Hepatocyte (in vitro differentiated cells): ENCODE results near the gene S100A7A. TPM values are rescaled to one million over a fixed set of nuclear protein-coding genes. Genes with fewer than 3 reads are reported as not detected.

Source experiments
- DNase-seq: peaks from one replicate; pipeline ENCODE4 v3.0.0-alpha.2; 2016; ENCODE audit warnings: low spot score
- H2AFZ ChIP-seq: fragments of 200-600 bp; sonication (generic); 2 replicates; pipeline ENCODE4 v1.6.0; 2016; ENCODE audit warnings: antibody characterized with exemption, mild to moderate bottlenecking
- H3K27ac ChIP-seq: fragments of 200-600 bp; sonication (generic); 2 replicates; pipeline ENCODE4 v1.5.1; 2016; ENCODE audit warnings: mild to moderate bottlenecking
- H3K27me3 ChIP-seq: fragments of 200-600 bp; sonication (generic); 2 replicates; pipeline ENCODE4 v1.6.1; 2016
- H3K36me3 ChIP-seq: fragments of 200-600 bp; sonication (generic); replicated peaks from 2 replicates; pipeline ENCODE4 v1.5.1; 2016; ENCODE audit warnings: low read depth; ENCODE audit not compliant: insufficient read depth
- H3K4me1 ChIP-seq: fragments of 200-600 bp; sonication (generic); 2 replicates; pipeline ENCODE4 v1.5.1; 2016; ENCODE audit warnings: mild to moderate bottlenecking, moderate library complexity; ENCODE audit not compliant: insufficient read depth
- H3K4me2 ChIP-seq: fragments of 200-600 bp; sonication (generic); 2 replicates; pipeline ENCODE4 v1.6.0; 2016
- H3K4me3 ChIP-seq: fragments of 200-600 bp; sonication (generic); 2 replicates; pipeline ENCODE4 v1.5.1; 2016; ENCODE audit warnings: mild to moderate bottlenecking
- H3K79me2 ChIP-seq: fragments of 200-600 bp; sonication (generic); 2 replicates; pipeline ENCODE4 v1.6.0; 2017; ENCODE audit warnings: mild to moderate bottlenecking
- H3K9me2 ChIP-seq: fragments of 200-600 bp; sonication (generic); replicated peaks from 2 replicates; pipeline ENCODE4 v1.6.0; 2017; ENCODE audit warnings: mild to moderate bottlenecking; ENCODE audit not compliant: insufficient read depth
- H3K9me3 ChIP-seq: fragments of 200-600 bp; sonication (generic); 2 replicates; pipeline ENCODE4 v1.5.1; 2016; ENCODE audit warnings: low read depth, mild to moderate bottlenecking
- H4K20me1 ChIP-seq: fragments of 200-600 bp; sonication (generic); 2 replicates; pipeline ENCODE4 v1.6.0; 2016; ENCODE audit warnings: mild to moderate bottlenecking; ENCODE audit not compliant: insufficient read depth, poor library complexity, severe bottlenecking
- EZH2 ChIP-seq: fragments of 200-600 bp; sonication (generic); IDR thresholded peaks from 2 replicates; pipeline ENCODE4 v1.6.1; 2016; ENCODE audit warnings: antibody characterized with exemption, mild to moderate bottlenecking, borderline replicate concordance
- EZH2phosphoT487 ChIP-seq: fragments of 200-600 bp; sonication (generic); IDR thresholded peaks from one replicate; pipeline ENCODE4 v1.6.1; 2018; ENCODE audit warnings: antibody characterized with exemption, mild to moderate bottlenecking, low read depth, moderate library complexity; ENCODE audit not compliant: unreplicated experiment, severe bottlenecking
- WGBS: methylation state at CpG from one replicate; pipeline ENCODE4 v1.1.6; 2016; ENCODE audit warnings: low lambda C conversion rate; ENCODE audit errors: missing lambda C conversion rate; 5-methylcytosine and 5-hydroxymethylcytosine counted together
- polyA plus RNA-seq: library from polyadenylated mRNA; unstranded; fragments of >200 nt; fragmentation: Nextera tagmentation; extraction: Ambion mirVana; gene quantifications from 2 replicates; pipeline ENCODE4 v1.2.1, GENCODE V29; 2016
- total RNA-seq: library from RNA; depleted of rRNA; stranded (reverse); fragments of >200 nt; gene quantifications from 2 replicates; pipeline ENCODE4 v1.2.3, GENCODE V29; 2014
- TF ChIP-seq, protein P1 (sequence below): fragments of 200-600 bp; sonication (generic); IDR thresholded peaks from 2 replicates; pipeline ENCODE4 v1.5.1; 2016; ENCODE audit warnings: antibody characterized with exemption, mild to moderate bottlenecking; ENCODE audit not compliant: poor library complexity

The S100A7A gene
- total and polyA plus RNA-seq, 2 experiments from 2014 or later: not detected

DNA sequence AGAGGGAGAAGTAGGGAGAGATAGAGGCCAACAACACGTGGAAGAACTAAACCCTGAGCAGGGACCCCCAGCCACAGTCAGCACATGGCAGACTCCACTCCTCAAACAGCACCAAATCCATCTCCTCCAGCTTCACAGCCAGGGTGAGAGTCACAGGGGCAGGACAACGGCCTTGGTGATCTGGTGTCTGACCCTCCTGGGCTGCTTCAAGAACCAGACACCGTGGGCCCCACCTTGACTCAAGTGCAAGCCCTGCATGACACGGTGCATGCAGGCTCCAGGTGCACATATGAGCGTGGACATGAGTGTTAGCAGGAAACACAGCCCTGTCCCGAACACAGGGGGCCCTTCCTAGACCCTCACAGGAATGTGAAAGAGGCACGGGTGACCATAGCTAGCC is 22.3 kb downstream of the S100A7A start:
- TF ChIP-seq, protein P1, sequence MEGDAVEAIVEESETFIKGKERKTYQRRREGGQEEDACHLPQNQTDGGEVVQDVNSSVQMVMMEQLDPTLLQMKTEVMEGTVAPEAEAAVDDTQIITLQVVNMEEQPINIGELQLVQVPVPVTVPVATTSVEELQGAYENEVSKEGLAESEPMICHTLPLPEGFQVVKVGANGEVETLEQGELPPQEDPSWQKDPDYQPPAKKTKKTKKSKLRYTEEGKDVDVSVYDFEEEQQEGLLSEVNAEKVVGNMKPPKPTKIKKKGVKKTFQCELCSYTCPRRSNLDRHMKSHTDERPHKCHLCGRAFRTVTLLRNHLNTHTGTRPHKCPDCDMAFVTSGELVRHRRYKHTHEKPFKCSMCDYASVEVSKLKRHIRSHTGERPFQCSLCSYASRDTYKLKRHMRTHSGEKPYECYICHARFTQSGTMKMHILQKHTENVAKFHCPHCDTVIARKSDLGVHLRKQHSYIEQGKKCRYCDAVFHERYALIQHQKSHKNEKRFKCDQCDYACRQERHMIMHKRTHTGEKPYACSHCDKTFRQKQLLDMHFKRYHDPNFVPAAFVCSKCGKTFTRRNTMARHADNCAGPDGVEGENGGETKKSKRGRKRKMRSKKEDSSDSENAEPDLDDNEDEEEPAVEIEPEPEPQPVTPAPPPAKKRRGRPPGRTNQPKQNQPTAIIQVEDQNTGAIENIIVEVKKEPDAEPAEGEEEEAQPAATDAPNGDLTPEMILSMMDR: no peak
- TF ChIP-seq EZH2phosphoT487 (no peak), EZH2 (no peak)
- Histone ChIP-seq H3K4me1 (no peaks in the 10 kb centered on the region), H2AFZ (no peak overlapping the region), H3K9me3 (no peaks in the 10 kb centered on the region), H3K4me2 (no peak overlapping the region), H3K79me2 (no peaks in the 10 kb centered on the region), H3K36me3 (no peaks in the 10 kb centered on the region), H3K27ac (no peak overlapping the region), H3K27me3 (no peaks in the 10 kb centered on the region), H3K9me2 (no peaks in the 10 kb centered on the region), H4K20me1 (no peaks in the 10 kb centered on the region), H3K4me3 (no peak overlapping the region)
- no peak for DNase-seq
- WGBS: 66% methylated on average over 7 of the region's 7 CpGs

DNA sequence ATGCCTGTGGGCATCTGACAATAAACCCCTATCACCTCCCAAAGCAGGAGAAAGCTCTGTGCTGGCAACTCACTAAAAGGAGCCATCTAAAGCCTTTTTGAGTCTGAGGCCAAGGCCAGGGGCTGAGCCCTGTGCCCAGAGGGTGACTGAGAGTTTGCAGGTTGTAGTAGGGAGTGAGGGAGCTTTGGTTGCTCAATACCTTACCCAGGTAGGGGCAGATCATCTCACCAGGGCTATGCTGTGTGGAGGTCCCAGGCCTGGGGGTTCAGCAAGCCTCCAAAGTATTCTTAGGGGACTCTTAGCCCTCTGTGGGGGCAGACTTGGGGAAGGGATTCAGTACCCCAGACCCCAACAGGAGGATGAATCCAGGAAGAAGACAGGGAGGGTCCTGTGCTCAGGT is 23.0 kb downstream of the S100A7A start:
- no peaks in the 10 kb centered on the region for H3K9me2 ChIP-seq
- H3K4me3 ChIP-seq: no peak overlapping the region
- TF ChIP-seq, protein P1: no peak
- no peak for TF ChIP-seq EZH2phosphoT487
- TF ChIP-seq EZH2: no peak
- H3K79me2 ChIP-seq: no peaks in the 10 kb centered on the region
- H3K4me1 ChIP-seq: no peaks in the 10 kb centered on the region
- no peak for DNase-seq
- no peaks in the 10 kb centered on the region for H3K9me3 ChIP-seq
- no peaks in the 10 kb centered on the region for H3K36me3 ChIP-seq
- H3K27me3 ChIP-seq: no peaks in the 10 kb centered on the region
- no peak overlapping the region for H3K27ac ChIP-seq
- H3K4me2 ChIP-seq: no peak overlapping the region
- no peaks in the 10 kb centered on the region for H4K20me1 ChIP-seq
- no peak overlapping the region for H2AFZ ChIP-seq

GRCh38 chr1:153441238-153441755 is 25.0 kb downstream of the S100A7A start:
- H3K4me2 ChIP-seq: no peak overlapping the region
- TF ChIP-seq, protein P1: no peak
- TF ChIP-seq EZH2phosphoT487 (no peak), EZH2 (no peak)

DNA sequence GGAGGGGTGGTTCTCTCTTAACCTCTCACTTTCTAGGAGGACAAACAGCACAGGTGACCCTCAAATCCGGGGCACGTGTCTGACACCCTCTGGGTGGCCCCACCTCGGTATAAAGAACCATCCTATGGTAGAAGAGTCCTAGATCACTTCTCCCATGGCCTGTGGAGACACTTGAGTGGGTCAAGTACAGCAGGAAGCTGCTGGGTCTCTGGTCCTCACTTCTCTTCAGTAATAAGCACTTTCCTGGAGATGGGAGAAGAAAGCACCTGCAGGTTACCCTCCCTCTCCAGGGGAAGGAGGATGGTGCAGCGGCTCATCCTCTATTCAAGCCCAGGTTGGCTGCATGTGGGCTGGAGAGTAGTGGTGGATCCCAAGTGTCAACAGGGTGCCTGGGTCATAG is 27.2 kb downstream of the S100A7A start:
- DNase-seq: no peak
- H3K27me3 ChIP-seq: no peaks in the 10 kb centered on the region
- H3K4me1 ChIP-seq: no peaks in the 10 kb centered on the region
- H3K9me3 ChIP-seq: no peaks in the 10 kb centered on the region
- H3K4me2 ChIP-seq: no peak overlapping the region
- no peaks in the 10 kb centered on the region for H3K79me2 ChIP-seq
- no peak overlapping the region for H3K27ac ChIP-seq
- no peak overlapping the region for H2AFZ ChIP-seq
- H3K9me2 ChIP-seq: no peaks in the 10 kb centered on the region
- TF ChIP-seq EZH2phosphoT487 (no peak), EZH2 (no peak)
- TF ChIP-seq, protein P1: no peak
- H3K36me3 ChIP-seq: no peaks in the 10 kb centered on the region
- no peak overlapping the region for H3K4me3 ChIP-seq
- H4K20me1 ChIP-seq: no peaks in the 10 kb centered on the region
- 51% methylated on average over 4 of the region's 4 CpGs for WGBS

More at GRCh38 chr1:153441238-153441755, 25.0 kb downstream of the S100A7A start:
- Histone ChIP-seq H3K79me2 (no peaks in the 10 kb centered on the region), H4K20me1 (no peaks in the 10 kb centered on the region), H3K9me3 (no peaks in the 10 kb centered on the region), H2AFZ (no peak overlapping the region), H3K27ac (no peak overlapping the region), H3K4me1 (no peaks in the 10 kb centered on the region), H3K36me3 (no peaks in the 10 kb centered on the region), H3K9me2 (no peaks in the 10 kb centered on the region), H3K27me3 (no peaks in the 10 kb centered on the region), H3K4me3 (no peak overlapping the region)
- no peak for DNase-seq
- WGBS: 77% methylated on average over 9 of the region's 9 CpGs
